H9 (cell line): ENCODE data around the gene BCAS3. TPM values are rescaled to one million over a fixed set of nuclear protein-coding genes. Genes with fewer than 3 reads are reported as not detected.

Source experiments
- DNase-seq: peaks from one replicate; pipeline ENCODE4 v3.0.0-alpha.2; 2017
- H2AFZ ChIP-seq: one replicate; pipeline ENCODE4 v1.6.1; 2013; ENCODE audit warnings: mild to moderate bottlenecking, low read length, control low read depth, moderate library complexity
- H2AK5ac ChIP-seq: 2 replicates; pipeline ENCODE4 v1.6.1; 2013; ENCODE audit warnings: low read length, control low read depth, mixed read lengths; ENCODE audit not compliant: insufficient read length
- H2BK120ac ChIP-seq: one replicate; pipeline ENCODE4 v1.6.1; 2013; ENCODE audit warnings: low read depth, mild to moderate bottlenecking, low read length, control low read depth, inconsistent platforms; ENCODE audit not compliant: poor library complexity, severe bottlenecking
- H2BK12ac ChIP-seq: 2 replicates; pipeline ENCODE4 v1.6.1; 2013; ENCODE audit warnings: low read length, control low read depth, mixed read lengths, low read depth; ENCODE audit not compliant: insufficient read length
- H2BK15ac ChIP-seq: 2 replicates; pipeline ENCODE4 v1.6.1; 2013; ENCODE audit warnings: low read depth, low read length, control low read depth
- H2BK20ac ChIP-seq: one replicate; pipeline ENCODE4 v1.6.1; 2013; ENCODE audit warnings: low read depth, mild to moderate bottlenecking, low read length, control low read depth, inconsistent platforms; ENCODE audit not compliant: poor library complexity, severe bottlenecking
- H2BK5ac ChIP-seq: 2 replicates; pipeline ENCODE4 v1.6.1; 2013; ENCODE audit warnings: low read length, control low read depth, mixed read lengths; ENCODE audit not compliant: insufficient read length
- H3K14ac ChIP-seq: 2 replicates; pipeline ENCODE4 v1.6.1; 2013; ENCODE audit warnings: low read length, control low read depth; ENCODE audit not compliant: insufficient read depth
- H3K18ac ChIP-seq: 2 replicates; pipeline ENCODE4 v1.6.1; 2013; ENCODE audit warnings: low read depth, mild to moderate bottlenecking, mixed read lengths, low read length, control low read depth; ENCODE audit not compliant: insufficient read length
- H3K23ac ChIP-seq: 2 replicates; pipeline ENCODE4 v1.6.1; 2013; ENCODE audit warnings: low read length, control low read depth, mixed read lengths, low read depth; ENCODE audit not compliant: insufficient read length
- H3K23me2 ChIP-seq: 2 replicates; pipeline ENCODE4 v1.6.1; 2013; ENCODE audit warnings: low read depth, mild to moderate bottlenecking, mixed read lengths, low read length, control low read depth; ENCODE audit not compliant: insufficient read length, poor library complexity, severe bottlenecking
- H3K27ac ChIP-seq: 2 replicates; pipeline ENCODE4 v1.5.1; 2013; ENCODE audit warnings: low read length, control low read depth, mixed read lengths, low read depth; ENCODE audit not compliant: insufficient read length
- H3K27me3 ChIP-seq: 2 replicates; pipeline ENCODE4 v1.6.1; 2013; ENCODE audit warnings: low read length, control low read depth, inconsistent platforms; ENCODE audit not compliant: insufficient read depth
- H3K4ac ChIP-seq: 2 replicates; pipeline ENCODE4 v1.6.1; 2013; ENCODE audit warnings: low read depth, mild to moderate bottlenecking, control low read depth, inconsistent platforms, low read length, moderate library complexity
- H3K4me1 ChIP-seq: 2 replicates; pipeline ENCODE4 v1.6.1; 2013; ENCODE audit warnings: low read length, control low read depth, inconsistent platforms; ENCODE audit not compliant: insufficient read depth
- H3K4me2 ChIP-seq: 2 replicates; pipeline ENCODE4 v1.6.1; 2013; ENCODE audit warnings: low read length, control low read depth, mixed read lengths; ENCODE audit not compliant: insufficient read length, insufficient read depth
- H3K56ac ChIP-seq: 2 replicates; pipeline ENCODE4 v1.6.1; 2013; ENCODE audit warnings: low read depth, mild to moderate bottlenecking, mixed read lengths, low read length, control low read depth; ENCODE audit not compliant: insufficient read length
- H3K79me1 ChIP-seq: 2 replicates; pipeline ENCODE4 v1.6.1; 2013; ENCODE audit warnings: low read depth, mild to moderate bottlenecking, moderate library complexity, low read length, control low read depth, inconsistent platforms; ENCODE audit not compliant: insufficient read depth, poor library complexity, severe bottlenecking
- H3K79me2 ChIP-seq: 2 replicates; pipeline ENCODE4 v1.6.1; 2013; ENCODE audit warnings: low read length, control low read depth, inconsistent platforms; ENCODE audit not compliant: insufficient read depth
- H3K9ac ChIP-seq: 2 replicates; pipeline ENCODE4 v1.6.1; 2013; ENCODE audit warnings: low read length, control low read depth, mixed read lengths; ENCODE audit not compliant: insufficient read length; ENCODE audit errors: extremely low read depth
- H3K9me3 ChIP-seq: one replicate; pipeline ENCODE4 v1.6.1; 2013; ENCODE audit warnings: low read depth, low read length, inconsistent platforms; ENCODE audit not compliant: control insufficient read depth
- H3T11ph ChIP-seq: one replicate; pipeline ENCODE4 v1.6.1; 2013; ENCODE audit warnings: mild to moderate bottlenecking, low read length, control low read depth, inconsistent platforms
- H4K20me1 ChIP-seq: one replicate; pipeline ENCODE4 v1.6.1; 2013; ENCODE audit not compliant: control insufficient read depth, insufficient read length, insufficient read depth
- H4K5ac ChIP-seq: 2 replicates; pipeline ENCODE4 v1.6.1; 2013; ENCODE audit warnings: low read depth, mild to moderate bottlenecking, mixed read lengths, low read length, control low read depth; ENCODE audit not compliant: insufficient read length
- H4K8ac ChIP-seq: replicated peaks from 2 replicates; pipeline ENCODE4 v1.6.1; 2013; ENCODE audit warnings: low read length, control low read depth, mixed read lengths, low read depth; ENCODE audit not compliant: insufficient read length
- H4K91ac ChIP-seq: 2 replicates; pipeline ENCODE4 v1.6.1; 2013; ENCODE audit warnings: low read depth, mild to moderate bottlenecking, moderate library complexity, mixed read lengths, low read length, control low read depth; ENCODE audit not compliant: insufficient read length
- H3K27ac Mint-ChIP-seq, 3 experiments: 2 replicates in 2 of 3; 3 replicates in 1 of 3; pipeline ENCODE4 v1.8.0; 2020 to 2021; ENCODE audit warnings: mixed read lengths in 3 of 3, mild to moderate bottlenecking in 1 of 3, moderate library complexity in 1 of 3
- H3K27me3 Mint-ChIP-seq: 2 replicates; pipeline ENCODE4 v1.8.0; 2021; ENCODE audit warnings: low read depth, mild to moderate bottlenecking, moderate library complexity, mixed read lengths
- H3K36me3 Mint-ChIP-seq, 3 experiments: 2 replicates in 2 of 3; 3 replicates in 1 of 3; pipeline ENCODE4 v1.8.0; 2020 to 2021; ENCODE audit warnings: low read depth in 3 of 3, mixed read lengths in 3 of 3; ENCODE audit not compliant: insufficient read depth in 1 of 3
- H3K4me1 Mint-ChIP-seq, 2 experiments: 2 replicates each; pipeline ENCODE4 v1.8.0; 2020; ENCODE audit warnings: mixed read lengths in 2 of 2
- H3K4me3 Mint-ChIP-seq, 2 experiments: 2 replicates in 1 of 2; 3 replicates in 1 of 2; pipeline ENCODE4 v1.8.0; 2020 to 2021; ENCODE audit warnings: mild to moderate bottlenecking in 2 of 2, mixed read lengths in 2 of 2, moderate library complexity in 1 of 2
- H3K9me3 Mint-ChIP-seq, 2 experiments: 2 replicates in 1 of 2; 3 replicates in 1 of 2; pipeline ENCODE4 v1.8.0; 2020; ENCODE audit warnings: mild to moderate bottlenecking in 2 of 2, mixed read lengths in 2 of 2, moderate library complexity in 1 of 2
- WGBS: extraction: QIAGEN DNeasy Blood & Tissue Kit; methylation state at CpG from one replicate; pipeline ENCODE4 v1.1.7; 2013; ENCODE audit warnings: missing lambda C conversion rate, low lambda C conversion rate, mixed read lengths; ENCODE audit not compliant: insufficient read length; ENCODE audit errors: extremely low coverage; 5-methylcytosine and 5-hydroxymethylcytosine counted together
- total RNA-seq: library from RNA; stranded (reverse); gene quantifications from 2 replicates; pipeline ENCODE4 v1.2.1, GENCODE V29; 2021
- TF ChIP-seq, protein P1 (sequence below): fragments of 200-600 bp; sonication (generic); conservative IDR thresholded peaks from 3 replicates; pipeline ENCODE4 v1.8.0; 2021; ENCODE audit warnings: antibody characterized with exemption, mild to moderate bottlenecking

The BCAS3 gene
- total RNA-seq, 1 experiment from 2014 or later = 22.4 TPM

DNA sequence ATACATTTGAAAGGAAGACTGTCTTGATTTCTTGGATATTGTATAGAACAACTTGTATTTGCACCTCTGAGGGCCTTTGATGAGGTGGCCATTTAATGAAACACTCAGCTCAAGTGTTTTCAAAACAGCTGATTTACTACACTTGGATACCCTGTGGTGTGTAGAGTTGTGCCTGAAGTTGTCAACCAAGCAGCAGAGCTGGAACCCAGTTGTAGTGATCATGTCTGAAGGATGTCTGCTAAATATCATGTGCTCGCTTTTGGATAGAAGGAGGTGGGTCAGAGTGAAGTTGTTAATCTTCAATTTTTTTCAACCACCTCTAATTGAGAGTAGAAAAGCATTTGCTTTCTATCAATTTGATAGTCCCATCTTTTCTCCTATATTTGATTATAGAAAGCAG, 546.1 kb downstream of the BCAS3 start:
- Mint-ChIP-seq H3K36me3 (no peaks in the 10 kb centered on the region), H3K27ac (no peak overlapping the region), H3K9me3 (no peaks in the 10 kb centered on the region), H3K27me3 (no peaks in the 10 kb centered on the region), H3K4me3 (no peak overlapping the region), H3K4me1 (peaks cover 7 to 10% of the 10 kb centered on the region in 2 experiments)
- Histone ChIP-seq H4K20me1 (no peaks in the 10 kb centered on the region), H3K79me1 (no peaks in the 10 kb centered on the region), H3K23ac (no peak overlapping the region), H2BK15ac (no peak overlapping the region), H2BK5ac (no peak overlapping the region), H2BK20ac (no peak overlapping the region), H4K8ac (no peak overlapping the region), H3K56ac (no peak overlapping the region), H3K23me2 (no peaks in the 10 kb centered on the region), H3K27ac (no peak overlapping the region), H3K4me2 (no peak overlapping the region), H4K91ac (no peak overlapping the region), H3K4me1 (0 out of 2 replicates have a peak, but pooled peaks cover 3% of the 10 kb centered on the region), H3T11ph (no peak overlapping the region), H3K27me3 (no peaks in the 10 kb centered on the region), H2AK5ac (no peak overlapping the region), H3K4ac (no peak overlapping the region), H4K5ac (no peak overlapping the region), H2BK120ac (no peak overlapping the region), H3K9me3 (no peaks in the 10 kb centered on the region), H3K9ac (no peak overlapping the region), H3K14ac (no peak overlapping the region), H2AFZ (no peak overlapping the region), H2BK12ac (no peak overlapping the region), H3K79me2 (no peaks in the 10 kb centered on the region), H3K18ac (no peak overlapping the region)
- WGBS = no CpG with 5 or more reads among the region's 1 CpG
- DNase-seq = no peak
- TF ChIP-seq, protein P1, sequence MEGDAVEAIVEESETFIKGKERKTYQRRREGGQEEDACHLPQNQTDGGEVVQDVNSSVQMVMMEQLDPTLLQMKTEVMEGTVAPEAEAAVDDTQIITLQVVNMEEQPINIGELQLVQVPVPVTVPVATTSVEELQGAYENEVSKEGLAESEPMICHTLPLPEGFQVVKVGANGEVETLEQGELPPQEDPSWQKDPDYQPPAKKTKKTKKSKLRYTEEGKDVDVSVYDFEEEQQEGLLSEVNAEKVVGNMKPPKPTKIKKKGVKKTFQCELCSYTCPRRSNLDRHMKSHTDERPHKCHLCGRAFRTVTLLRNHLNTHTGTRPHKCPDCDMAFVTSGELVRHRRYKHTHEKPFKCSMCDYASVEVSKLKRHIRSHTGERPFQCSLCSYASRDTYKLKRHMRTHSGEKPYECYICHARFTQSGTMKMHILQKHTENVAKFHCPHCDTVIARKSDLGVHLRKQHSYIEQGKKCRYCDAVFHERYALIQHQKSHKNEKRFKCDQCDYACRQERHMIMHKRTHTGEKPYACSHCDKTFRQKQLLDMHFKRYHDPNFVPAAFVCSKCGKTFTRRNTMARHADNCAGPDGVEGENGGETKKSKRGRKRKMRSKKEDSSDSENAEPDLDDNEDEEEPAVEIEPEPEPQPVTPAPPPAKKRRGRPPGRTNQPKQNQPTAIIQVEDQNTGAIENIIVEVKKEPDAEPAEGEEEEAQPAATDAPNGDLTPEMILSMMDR = no peak
